Mononuclear cell (primary cell): ENCODE data around the gene CACNG4. TPM values are rescaled to one million over a fixed set of nuclear protein-coding genes. Genes with fewer than 3 reads are reported as not detected.

ENCODE experiments used
- H3K27me3 ChIP-seq: 2 replicates; pipeline ENCODE4 v1.6.0; 2011; ENCODE audit warnings: low read length, control low read depth; ENCODE audit not compliant: insufficient read depth
- H3K4me1 ChIP-seq: 2 replicates; pipeline ENCODE4 v1.5.1; 2011; ENCODE audit warnings: mild to moderate bottlenecking, low read length, control low read depth; ENCODE audit not compliant: insufficient read depth
- H3K4me3 ChIP-seq: 2 replicates; pipeline ENCODE4 v1.5.1; 2011; ENCODE audit warnings: mild to moderate bottlenecking, low read length, moderate library complexity
- H3K9me3 ChIP-seq: 2 replicates; pipeline ENCODE4 v1.5.1; 2011; ENCODE audit warnings: low read depth, mild to moderate bottlenecking, control low read depth, low read length
- total RNA-seq: library from RNA; depleted of rRNA; stranded (reverse); fragments of >200 nt; gene quantifications from one replicate; pipeline ENCODE4 v1.2.3, GENCODE V29; 2012

Gene CACNG4
- total RNA-seq, 1 donor, result not detected

GRCh38 chr17:66995944-66996343 lies 31.4 kb downstream of the CACNG4 start:
- H3K27me3 ChIP-seq, result no peaks in the 10 kb centered on the region
- H3K4me1 ChIP-seq, result no peaks in the 10 kb centered on the region
- no peaks in the 10 kb centered on the region for H3K9me3 ChIP-seq
- H3K4me3 ChIP-seq, result no peak overlapping the region

- Histone ChIP-seq H3K4me1 (no peaks in the 10 kb centered on the region), H3K27me3 (no peaks in the 10 kb centered on the region), H3K4me3 (no peak overlapping the region), H3K9me3 (no peaks in the 10 kb centered on the region)
These were observed 32.4 kb downstream of the CACNG4 start for GRCh38 chr17:66996926-66997325.

GRCh38 chr17:67003231-67003630 lies 38.7 kb downstream of the CACNG4 start:
- Histone ChIP-seq H3K9me3 (no peaks in the 10 kb centered on the region), H3K4me3 (no peak overlapping the region), H3K27me3 (no peaks in the 10 kb centered on the region), H3K4me1 (no peaks in the 10 kb centered on the region)

GRCh38 chr17:67004181-67004580 lies 39.7 kb downstream of the CACNG4 start:
- Histone ChIP-seq H3K4me3 (no peak overlapping the region), H3K4me1 (no peaks in the 10 kb centered on the region), H3K9me3 (no peaks in the 10 kb centered on the region), H3K27me3 (no peaks in the 10 kb centered on the region)

GRCh38 chr17:67007266-67007665 lies 42.8 kb downstream of the CACNG4 start:
- H3K9me3 ChIP-seq, result no peaks in the 10 kb centered on the region
- H3K4me3 ChIP-seq, result no peak overlapping the region
- no peaks in the 10 kb centered on the region for H3K4me1 ChIP-seq
- H3K27me3 ChIP-seq, result no peaks in the 10 kb centered on the region

DNA sequence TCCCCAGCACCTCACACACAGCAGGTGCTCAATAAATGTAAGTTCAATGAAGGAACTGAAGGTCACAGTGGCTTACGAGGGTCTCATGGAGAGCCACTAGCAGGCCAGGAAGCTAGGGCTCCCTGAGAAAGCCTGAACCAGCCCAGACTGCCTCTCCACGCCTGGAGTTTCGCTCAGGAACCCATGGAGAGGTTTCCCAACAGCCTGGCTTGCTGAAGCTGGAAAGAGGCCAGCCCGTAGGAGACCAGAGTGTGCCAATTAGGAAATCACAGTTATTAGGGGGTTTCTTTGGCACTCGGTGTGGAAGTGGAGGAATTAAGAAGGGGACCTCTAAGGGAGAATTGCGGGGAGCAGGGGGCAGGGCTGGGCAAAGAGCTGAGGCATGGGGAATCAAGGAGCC lies 43.6 kb downstream of the CACNG4 start:
- Histone ChIP-seq H3K4me3 (no peak overlapping the region), H3K9me3 (no peaks in the 10 kb centered on the region)

GRCh38 chr17:67011527-67012175 lies 47.1 kb downstream of the CACNG4 start:
- Histone ChIP-seq H3K9me3 (no peaks in the 10 kb centered on the region), H3K4me1 (no peaks in the 10 kb centered on the region), H3K4me3 (no peak overlapping the region), H3K27me3 (no peaks in the 10 kb centered on the region)

More for the DNA sequence above, 43.6 kb downstream of the CACNG4 start:
- Histone ChIP-seq H3K4me1 (no peaks in the 10 kb centered on the region), H3K27me3 (no peaks in the 10 kb centered on the region)

DNA sequence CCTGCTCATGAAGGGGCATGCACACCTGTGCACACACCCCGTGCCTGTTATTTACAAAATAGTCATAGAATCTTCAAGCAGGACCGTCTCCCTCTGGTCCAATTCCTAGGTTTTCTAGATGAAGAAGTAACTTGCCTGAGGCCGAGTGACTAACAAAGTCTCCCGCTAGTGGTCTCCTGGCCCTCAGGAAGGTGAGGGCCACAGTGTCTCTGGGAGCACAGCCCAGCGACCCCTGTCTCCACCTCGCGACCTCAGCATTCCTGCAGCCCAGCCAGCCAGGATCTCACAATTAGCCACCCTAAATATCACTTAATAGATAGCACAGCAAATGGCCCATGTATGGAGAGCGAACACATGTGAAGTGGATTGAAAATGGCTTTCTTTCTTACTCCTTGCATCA lies 49.4 kb downstream of the CACNG4 start:
- no peaks in the 10 kb centered on the region for H3K27me3 ChIP-seq
- H3K4me1 ChIP-seq, result no peaks in the 10 kb centered on the region
- H3K9me3 ChIP-seq, result no peaks in the 10 kb centered on the region
- no peak overlapping the region for H3K4me3 ChIP-seq

- no peaks in the 10 kb centered on the region for H3K4me1 ChIP-seq
- H3K9me3 ChIP-seq, result no peaks in the 10 kb centered on the region
- H3K27me3 ChIP-seq, result no peaks in the 10 kb centered on the region
- no peak overlapping the region for H3K4me3 ChIP-seq
These were observed 50.5 kb downstream of the CACNG4 start for GRCh38 chr17:67015001-67015400.

- no peaks in the 10 kb centered on the region for H3K4me1 ChIP-seq
- no peaks in the 10 kb centered on the region for H3K27me3 ChIP-seq
- H3K4me3 ChIP-seq, result no peak overlapping the region
- H3K9me3 ChIP-seq, result no peaks in the 10 kb centered on the region
These were observed 51.7 kb downstream of the CACNG4 start for GRCh38 chr17:67016039-67016762.

DNA sequence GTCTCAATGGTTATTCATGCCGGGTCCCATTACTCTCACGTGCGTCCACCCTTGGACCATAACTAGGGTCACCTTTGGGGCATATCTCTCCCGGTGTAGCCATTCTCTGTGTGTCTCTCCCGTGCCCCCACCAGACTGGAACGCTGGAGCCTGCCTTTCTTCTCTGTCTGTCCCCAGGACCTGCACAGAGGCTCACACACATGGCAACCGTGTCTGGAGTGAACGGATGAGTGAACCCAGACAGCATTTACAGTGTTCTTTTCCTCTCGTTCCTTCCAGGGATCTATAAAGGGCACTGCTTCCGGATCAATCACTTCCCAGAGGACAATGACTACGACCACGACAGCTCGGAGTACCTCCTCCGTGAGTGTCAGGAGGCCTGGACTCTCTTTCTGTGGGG lies 53.4 kb downstream of the CACNG4 start:
- Histone ChIP-seq H3K4me3 (no peak overlapping the region), H3K4me1 (no peaks in the 10 kb centered on the region), H3K9me3 (no peaks in the 10 kb centered on the region), H3K27me3 (no peaks in the 10 kb centered on the region)

DNA sequence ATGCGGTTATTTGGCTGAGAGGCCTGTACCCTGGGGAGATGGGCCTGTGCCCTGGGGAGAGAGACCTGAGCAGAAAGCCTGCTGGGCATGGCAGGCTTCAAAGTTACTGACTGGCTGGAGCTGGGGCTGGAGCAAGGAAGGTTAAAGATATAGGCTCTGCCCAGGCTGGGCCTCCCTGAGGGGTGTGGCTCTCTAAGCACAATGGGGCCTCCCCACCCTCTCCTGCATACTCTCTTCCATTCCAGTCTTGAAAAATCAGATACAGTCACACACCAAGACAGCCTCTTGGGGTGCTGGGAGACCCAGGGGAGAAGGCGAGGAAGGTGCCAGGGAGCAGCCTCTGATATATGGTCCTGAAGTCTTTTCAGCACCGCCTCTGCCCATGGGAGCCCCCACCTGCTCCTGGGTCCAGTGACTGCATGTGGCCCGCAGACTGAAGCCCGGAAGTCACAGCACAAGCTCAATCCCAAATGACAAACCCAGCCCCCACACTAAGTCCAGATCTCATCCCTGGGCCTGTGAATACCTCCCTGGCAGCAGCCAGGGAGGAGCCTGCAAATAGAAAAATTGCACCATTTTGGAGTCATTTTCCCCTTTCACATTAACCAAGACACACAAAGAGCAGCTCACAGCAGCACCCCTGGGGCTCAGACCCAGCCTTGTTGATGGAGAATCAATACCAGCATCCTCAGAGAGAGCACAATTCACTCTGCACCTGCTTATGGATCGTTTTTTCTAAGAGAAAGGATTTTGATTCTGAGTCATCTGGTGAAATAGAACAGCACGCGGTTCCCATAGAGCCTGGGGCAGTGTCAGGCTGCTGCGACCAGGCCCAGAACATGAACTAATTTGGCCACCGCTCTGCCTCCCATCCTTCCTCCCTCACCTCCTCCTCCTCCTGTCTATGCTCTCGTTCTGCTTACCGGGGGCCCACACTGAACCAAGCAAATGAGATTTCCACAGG lies 54.2 kb downstream of the CACNG4 start:
- no peaks in the 10 kb centered on the region for H3K27me3 ChIP-seq
- H3K4me3 ChIP-seq, result no peak overlapping the region
- H3K4me1 ChIP-seq, result no peaks in the 10 kb centered on the region
- H3K9me3 ChIP-seq, result no peaks in the 10 kb centered on the region

- no peaks in the 10 kb centered on the region for H3K9me3 ChIP-seq
- H3K4me3 ChIP-seq, result no peak overlapping the region
- H3K4me1 ChIP-seq, result no peaks in the 10 kb centered on the region
- H3K27me3 ChIP-seq, result no peaks in the 10 kb centered on the region
These were observed 55.3 kb downstream of the CACNG4 start for GRCh38 chr17:67019809-67020208.

DNA sequence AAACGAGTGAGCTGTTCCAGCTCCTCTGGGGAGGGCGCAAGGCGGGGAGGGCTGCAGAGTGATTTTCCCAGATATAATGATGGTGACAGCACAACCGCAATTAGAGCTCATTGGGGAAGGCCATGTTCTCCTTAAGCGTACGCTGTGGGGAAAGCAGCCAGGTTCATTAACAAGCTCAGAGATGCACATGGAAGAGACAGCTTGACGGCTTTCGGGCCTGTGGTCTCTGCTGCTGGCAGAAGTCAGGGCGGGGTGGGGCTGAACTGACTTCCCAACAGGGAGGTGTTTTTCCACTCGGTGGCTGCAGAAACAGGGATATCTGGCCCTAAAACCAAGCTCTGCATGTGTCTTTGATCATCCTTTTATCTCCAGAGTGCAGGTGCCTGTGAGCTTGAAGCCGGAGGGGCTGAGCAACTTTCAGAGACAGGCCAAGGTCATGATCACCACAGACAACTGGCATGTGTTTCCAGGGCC lies 55.8 kb downstream of the CACNG4 start:
- no peaks in the 10 kb centered on the region for H3K4me1 ChIP-seq
- no peaks in the 10 kb centered on the region for H3K9me3 ChIP-seq
- H3K4me3 ChIP-seq, result no peak overlapping the region
- no peaks in the 10 kb centered on the region for H3K27me3 ChIP-seq

DNA sequence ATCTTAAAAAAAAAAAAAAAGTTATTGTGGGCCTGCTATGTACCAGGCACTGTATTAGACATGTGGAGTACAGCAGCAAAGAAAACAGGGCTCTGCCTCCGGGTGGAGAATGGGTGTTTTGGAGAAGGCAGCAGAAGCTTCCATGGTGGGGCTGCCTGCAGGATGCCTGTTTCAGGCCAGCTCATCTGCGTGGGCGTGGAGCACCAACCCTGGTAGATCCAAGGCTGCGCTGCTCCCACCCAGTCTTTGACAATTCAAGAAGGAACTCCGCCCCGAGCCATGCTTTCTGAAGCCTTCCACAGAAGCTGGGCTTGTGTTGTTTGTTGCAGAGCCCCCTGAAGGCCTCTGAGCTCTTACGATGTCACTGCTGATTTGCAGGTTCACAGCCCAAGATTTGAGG lies 56.7 kb downstream of the CACNG4 start:
- H3K9me3 ChIP-seq, result no peaks in the 10 kb centered on the region
- no peaks in the 10 kb centered on the region for H3K4me1 ChIP-seq
- no peaks in the 10 kb centered on the region for H3K27me3 ChIP-seq
- H3K4me3 ChIP-seq, result no peak overlapping the region
